Measurements from ENCODE around the gene AMER3. TPM values are rescaled to one million over a fixed set of nuclear protein-coding genes. Genes with fewer than 3 reads are reported as not detected.

AMER3 gene
- total and polyA plus RNA-seq, 2 donors from 2014 or later = not detected

DNA sequence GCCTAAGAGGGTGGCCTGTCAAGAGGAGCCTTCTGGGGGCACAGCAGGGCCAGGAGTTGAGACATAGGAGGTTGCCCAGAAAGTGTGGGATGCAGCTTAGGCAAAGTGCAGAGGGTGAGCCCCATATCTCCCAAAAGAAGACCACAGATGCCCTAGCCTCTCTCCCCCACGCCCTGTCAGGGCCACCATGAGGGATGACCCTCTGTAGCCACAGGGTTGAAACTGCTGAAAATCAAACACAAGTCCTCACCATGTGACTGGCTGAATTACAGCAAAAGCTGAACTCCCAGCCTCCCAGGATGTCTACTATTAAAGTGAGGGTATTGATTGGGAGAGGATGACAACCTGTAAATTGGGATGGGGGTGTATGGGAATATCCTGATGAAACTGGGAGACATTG, 44.0 kb downstream of the AMER3 start:
- no peak overlapping the region for H3K27ac ChIP-seq (ENCODE audit: low read depth in 2 of 2, low read length in 2 of 2)
- TF ChIP-seq, protein P1, sequence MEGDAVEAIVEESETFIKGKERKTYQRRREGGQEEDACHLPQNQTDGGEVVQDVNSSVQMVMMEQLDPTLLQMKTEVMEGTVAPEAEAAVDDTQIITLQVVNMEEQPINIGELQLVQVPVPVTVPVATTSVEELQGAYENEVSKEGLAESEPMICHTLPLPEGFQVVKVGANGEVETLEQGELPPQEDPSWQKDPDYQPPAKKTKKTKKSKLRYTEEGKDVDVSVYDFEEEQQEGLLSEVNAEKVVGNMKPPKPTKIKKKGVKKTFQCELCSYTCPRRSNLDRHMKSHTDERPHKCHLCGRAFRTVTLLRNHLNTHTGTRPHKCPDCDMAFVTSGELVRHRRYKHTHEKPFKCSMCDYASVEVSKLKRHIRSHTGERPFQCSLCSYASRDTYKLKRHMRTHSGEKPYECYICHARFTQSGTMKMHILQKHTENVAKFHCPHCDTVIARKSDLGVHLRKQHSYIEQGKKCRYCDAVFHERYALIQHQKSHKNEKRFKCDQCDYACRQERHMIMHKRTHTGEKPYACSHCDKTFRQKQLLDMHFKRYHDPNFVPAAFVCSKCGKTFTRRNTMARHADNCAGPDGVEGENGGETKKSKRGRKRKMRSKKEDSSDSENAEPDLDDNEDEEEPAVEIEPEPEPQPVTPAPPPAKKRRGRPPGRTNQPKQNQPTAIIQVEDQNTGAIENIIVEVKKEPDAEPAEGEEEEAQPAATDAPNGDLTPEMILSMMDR (IDR thresholded peaks at IDR 0.05; ENCODE audit: borderline replicate concordance, extremely low read depth, insufficient read depth) = no peak
- no peaks in the 10 kb centered on the region for H3K36me3 ChIP-seq (ENCODE audit: control insufficient read depth in 2 of 3, insufficient read depth in 3 of 3, low read length in 3 of 3)
- FAIRE-seq = no peak
- no peak for DNase-seq
- intact Hi-C loops (cut with DNase I) = loop anchor here (5.0 kb wide), 1 partner anchor 73 kb away; no protein-coding TSS in a partner anchor
- H3K9ac ChIP-seq (ENCODE audit: low read length in 3 of 3) = no peak overlapping the region
- H3K4me3 ChIP-seq (ENCODE audit: low read length in 3 of 3) = no peak overlapping the region
- H3K4me1 ChIP-seq (ENCODE audit: control insufficient read depth in 2 of 3, insufficient read depth in 2 of 3, low read depth in 1 of 3, low read length in 3 of 3) = peaks cover 0 to 6% (median 0%) of the 10 kb centered on the region in 3 donors
- no peaks in the 10 kb centered on the region for H3K27me3 ChIP-seq (ENCODE audit: control insufficient read depth, insufficient read depth, low read length)
- no peaks in the 10 kb centered on the region for H3K9me3 ChIP-seq (ENCODE audit: control insufficient read depth in 2 of 3, insufficient read depth in 1 of 3, low read length in 3 of 3)

DNA sequence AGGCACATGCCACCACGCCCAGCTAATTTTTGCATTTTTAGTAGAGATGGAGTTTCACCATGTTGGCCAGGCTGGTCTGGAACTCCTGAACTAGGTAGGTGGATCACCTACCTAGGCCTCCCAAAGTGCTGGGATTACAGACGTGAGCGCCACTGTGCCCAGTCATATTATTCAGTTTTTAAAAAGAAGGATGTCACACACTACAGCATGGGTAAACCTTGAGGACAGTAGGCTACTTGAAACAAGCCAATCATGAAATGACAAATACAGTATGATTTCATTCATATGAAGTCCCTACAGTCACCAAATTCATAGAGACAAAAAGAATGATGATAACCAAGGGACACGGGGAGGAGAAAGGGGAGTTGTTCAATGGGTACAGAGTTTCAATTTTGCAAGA, 50.3 kb downstream of the AMER3 start:
- intact Hi-C loops (cut with DNase I) = no loop called here

DNA sequence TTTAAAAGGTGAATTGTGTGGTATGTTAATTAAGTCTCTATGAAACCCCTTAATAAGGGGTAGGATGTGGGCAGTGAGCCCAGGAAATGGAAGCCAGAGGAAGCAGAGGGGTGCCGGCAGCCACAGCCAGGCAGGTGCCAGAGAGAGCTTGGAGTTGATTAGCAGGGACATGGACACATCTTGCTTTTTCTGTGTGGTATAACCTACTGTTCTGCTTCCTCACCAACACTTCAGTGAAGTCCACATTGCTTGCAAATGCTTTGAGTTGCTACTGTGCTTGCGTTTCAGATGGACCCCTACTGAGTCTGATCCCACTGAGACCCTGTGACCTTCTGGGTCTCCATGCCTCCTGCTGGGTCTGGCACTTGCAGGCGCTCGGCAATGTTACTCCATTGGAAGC, 51.0 kb downstream of the AMER3 start:
- H3K4me3 ChIP-seq (ENCODE audit: low read length in 3 of 3) = no peak overlapping the region
- TF ChIP-seq, protein P1 (IDR thresholded peaks at IDR 0.05; ENCODE audit: borderline replicate concordance, extremely low read depth, insufficient read depth) = no peak
- no peaks in the 10 kb centered on the region for H3K27me3 ChIP-seq (ENCODE audit: control insufficient read depth, insufficient read depth, low read length)
- FAIRE-seq (no peak), DNase-seq (no peak)
- intact Hi-C loops (cut with DNase I) = no loop called here
- no peaks in the 10 kb centered on the region for H3K36me3 ChIP-seq (ENCODE audit: control insufficient read depth in 2 of 3, insufficient read depth in 3 of 3, low read length in 3 of 3)
- H3K9ac ChIP-seq (ENCODE audit: low read length in 3 of 3) = no peak overlapping the region
- H3K27ac ChIP-seq (ENCODE audit: low read depth in 2 of 2, low read length in 2 of 2) = no peak overlapping the region
- no peaks in the 10 kb centered on the region for H3K9me3 ChIP-seq (ENCODE audit: control insufficient read depth in 2 of 3, insufficient read depth in 1 of 3, low read length in 3 of 3)
- no peaks in the 10 kb centered on the region for H3K4me1 ChIP-seq (ENCODE audit: control insufficient read depth in 2 of 3, insufficient read depth in 2 of 3, low read depth in 1 of 3, low read length in 3 of 3)

More for the DNA sequence above, 50.3 kb downstream of the AMER3 start:
- no peak for FAIRE-seq
- Histone ChIP-seq H3K9me3 (ENCODE audit: control insufficient read depth in 2 of 3, insufficient read depth in 1 of 3, low read length in 3 of 3) (no peaks in the 10 kb centered on the region), H3K9ac (ENCODE audit: low read length in 3 of 3) (no peak overlapping the region), H3K4me3 (ENCODE audit: low read length in 3 of 3) (no peak overlapping the region), H3K27ac (ENCODE audit: low read depth in 2 of 2, low read length in 2 of 2) (no peak overlapping the region), H3K27me3 (ENCODE audit: control insufficient read depth, insufficient read depth, low read length) (no peaks in the 10 kb centered on the region), H3K36me3 (ENCODE audit: control insufficient read depth in 2 of 3, insufficient read depth in 3 of 3, low read length in 3 of 3) (no peaks in the 10 kb centered on the region), H3K4me1 (ENCODE audit: control insufficient read depth in 2 of 3, insufficient read depth in 2 of 3, low read depth in 1 of 3, low read length in 3 of 3) (no peaks in the 10 kb centered on the region)
- DNase-seq = no peak
- TF ChIP-seq, protein P1 (IDR thresholded peaks at IDR 0.05; ENCODE audit: borderline replicate concordance, extremely low read depth, insufficient read depth) = no peak

Measured in kidney (tissue), 14 donors.